Activated naive CD4-positive, alpha-beta T cell treated with anti-CD3 and anti-CD28 coated beads, Interleukin-2, amount 50 U/mL, for 24 hours (primary cell): ENCODE measurements around the gene SPATA4.
A peak's percentile ranks its signal among the peaks of the same experiment; 100 is the strongest.

ENCODE experiments used
- H3K27ac Mint-ChIP-seq: one replicate; pipeline ENCODE4 v1.8.0; 2021; ENCODE audit warnings: mild to moderate bottlenecking, mixed read lengths
- H3K27me3 Mint-ChIP-seq: one replicate; pipeline ENCODE4 v1.8.0; 2021; ENCODE audit warnings: mixed read lengths
- H3K36me3 Mint-ChIP-seq: one replicate; pipeline ENCODE4 v1.8.0; 2021; ENCODE audit warnings: mixed read lengths
- H3K4me1 Mint-ChIP-seq: one replicate; pipeline ENCODE4 v1.8.0; 2021; ENCODE audit warnings: mixed read lengths
- H3K4me3 Mint-ChIP-seq: one replicate; pipeline ENCODE4 v1.8.0; 2021; ENCODE audit warnings: mild to moderate bottlenecking, mixed read lengths
- H3K9me3 Mint-ChIP-seq: one replicate; pipeline ENCODE4 v1.8.0; 2021; ENCODE audit warnings: mixed read lengths

Gene SPATA4

DNA sequence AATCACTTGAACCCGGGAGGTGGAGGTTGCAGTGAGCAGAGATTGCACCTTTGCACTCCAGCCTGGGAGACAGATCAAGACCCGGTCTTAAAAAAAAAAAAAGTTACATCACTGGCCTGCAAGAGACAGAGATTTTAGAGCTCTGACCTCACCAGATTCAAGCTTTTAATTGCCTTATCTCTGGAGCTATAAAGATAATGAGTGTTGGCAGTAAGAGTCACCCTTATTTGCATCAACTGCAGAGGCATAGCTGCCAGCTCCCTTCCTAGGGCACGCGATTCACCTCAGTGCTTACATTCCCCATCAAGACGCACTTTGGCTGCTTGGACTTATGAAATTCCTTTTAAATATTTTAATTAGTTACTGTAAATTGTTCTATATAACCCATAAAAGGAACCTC lies 12.5 kb upstream of the SPATA4 start:
- Mint-ChIP-seq H3K4me1 (no peaks in the 10 kb centered on the region), H3K9me3 (no peaks in the 10 kb centered on the region), H3K4me3 (no peak overlapping the region), H3K36me3 (no peaks in the 10 kb centered on the region), H3K27ac (no peak overlapping the region), H3K27me3 (peaks cover 6% of the 10 kb centered on the region)

DNA sequence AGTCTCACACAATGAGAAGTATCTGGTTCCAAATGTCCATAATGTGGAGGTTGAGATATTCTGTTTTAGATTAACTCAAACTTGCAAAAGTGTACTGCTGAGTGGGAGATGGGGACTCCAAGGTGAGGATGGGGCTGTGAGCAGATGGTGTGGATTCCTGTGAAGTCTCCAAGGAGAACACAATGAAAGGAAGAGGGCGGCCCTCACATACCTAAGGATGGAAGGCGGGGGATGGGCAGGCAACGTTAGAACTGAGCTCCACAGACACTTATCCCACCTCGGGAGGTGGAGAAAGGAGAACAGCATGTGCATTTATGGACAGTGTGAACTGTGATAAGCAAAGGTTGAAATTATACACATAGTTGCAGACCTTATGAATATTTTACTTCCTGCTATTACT lies 9.9 kb upstream of the SPATA4 start:
- Mint-ChIP-seq H3K27ac (no peak overlapping the region), H3K27me3 (peaks cover 1% of the 10 kb centered on the region), H3K4me3 (no peak overlapping the region), H3K9me3 (no peaks in the 10 kb centered on the region), H3K4me1 (no peaks in the 10 kb centered on the region), H3K36me3 (no peaks in the 10 kb centered on the region)

DNA sequence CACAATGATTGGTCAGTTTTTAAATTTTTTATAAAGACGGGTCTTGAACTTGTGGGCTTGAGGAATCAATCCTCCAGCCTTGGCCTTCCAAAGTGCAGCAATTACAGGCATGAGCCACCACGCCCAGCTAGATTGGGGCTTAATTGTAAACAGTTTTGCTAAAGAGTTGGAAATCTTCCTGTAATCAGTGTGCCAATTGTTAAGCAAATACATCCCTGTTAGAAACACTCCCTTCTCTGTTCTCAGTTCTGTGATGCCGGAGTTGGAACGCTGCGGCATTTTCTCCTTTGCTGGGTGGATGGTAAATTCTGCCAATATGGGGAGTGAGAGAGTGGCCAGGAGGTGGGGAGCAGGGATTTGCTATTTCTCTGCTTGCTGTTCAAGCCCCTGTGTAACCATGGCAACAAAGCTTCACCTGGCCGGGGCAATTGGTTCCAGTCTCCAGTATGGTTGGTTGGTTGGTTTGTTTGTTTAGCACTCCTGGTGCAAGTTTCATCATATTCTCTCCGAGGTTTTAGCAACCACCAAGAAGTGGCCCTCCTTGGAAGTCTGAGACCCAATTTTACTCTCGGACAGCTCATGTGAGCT lies 3.0 kb upstream of the SPATA4 start:
- Mint-ChIP-seq H3K27ac (no peak overlapping the region), H3K4me1 (peaks cover 28% of the 10 kb centered on the region), H3K36me3 (peaks cover 2% of the 10 kb centered on the region), H3K27me3 (no peaks in the 10 kb centered on the region), H3K4me3 (no peak overlapping the region), H3K9me3 (peaks cover 14% of the 10 kb centered on the region)

DNA sequence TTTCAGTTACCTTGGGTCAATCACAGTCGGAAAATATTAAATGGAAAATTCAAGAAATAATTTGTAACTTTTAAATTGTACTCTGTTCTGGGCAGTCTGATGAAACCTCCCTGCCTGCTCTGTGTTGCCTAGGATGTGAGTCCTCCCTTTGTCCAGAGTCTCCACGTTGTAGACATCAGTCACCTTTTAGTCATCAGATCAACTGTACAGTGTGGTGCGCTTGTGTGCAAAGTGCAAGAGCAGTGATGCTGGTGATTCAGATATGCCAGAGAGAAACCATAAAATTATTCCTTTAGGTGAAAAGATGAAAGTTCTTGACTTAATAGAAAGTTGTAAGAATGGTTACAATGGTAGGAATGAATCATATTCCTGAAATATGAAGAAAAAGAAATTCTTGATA lies 1.4 kb downstream of the SPATA4 start:
- H3K27ac Mint-ChIP-seq = peak overlapping the region; percentile 96
- H3K9me3 Mint-ChIP-seq = peaks cover 14% of the 10 kb centered on the region
- H3K4me1 Mint-ChIP-seq = peaks cover 34% of the 10 kb centered on the region
- H3K4me3 Mint-ChIP-seq = peak overlapping the region; percentile 79
- peaks cover 14% of the 10 kb centered on the region for H3K27me3 Mint-ChIP-seq
- H3K36me3 Mint-ChIP-seq = peaks cover 2% of the 10 kb centered on the region

DNA sequence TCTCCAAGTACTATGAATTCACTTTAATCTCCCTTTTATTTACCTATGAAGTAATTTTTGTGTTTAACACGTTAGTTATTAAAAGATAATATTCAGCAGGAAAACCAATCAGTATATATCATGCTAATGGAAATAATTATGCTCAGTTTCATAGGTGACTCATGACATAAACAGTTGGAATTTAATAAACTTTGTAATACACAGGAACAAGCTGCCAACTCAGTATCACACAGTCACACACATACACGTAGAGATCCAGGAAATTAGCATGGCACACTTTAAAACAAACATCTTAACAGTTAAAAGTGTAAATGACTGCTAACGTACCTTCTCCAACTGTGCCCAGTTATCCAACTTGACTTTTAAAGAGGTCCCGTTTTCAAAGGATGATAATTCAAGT lies 2.3 kb downstream of the SPATA4 start:
- Mint-ChIP-seq H3K4me1 (peaks cover 34% of the 10 kb centered on the region), H3K9me3 (peaks cover 14% of the 10 kb centered on the region), H3K36me3 (peaks cover 2% of the 10 kb centered on the region), H3K27ac (peak overlapping the region; percentile 87), H3K27me3 (peaks cover 14% of the 10 kb centered on the region), H3K4me3 (peak overlapping the region; percentile 33)

DNA sequence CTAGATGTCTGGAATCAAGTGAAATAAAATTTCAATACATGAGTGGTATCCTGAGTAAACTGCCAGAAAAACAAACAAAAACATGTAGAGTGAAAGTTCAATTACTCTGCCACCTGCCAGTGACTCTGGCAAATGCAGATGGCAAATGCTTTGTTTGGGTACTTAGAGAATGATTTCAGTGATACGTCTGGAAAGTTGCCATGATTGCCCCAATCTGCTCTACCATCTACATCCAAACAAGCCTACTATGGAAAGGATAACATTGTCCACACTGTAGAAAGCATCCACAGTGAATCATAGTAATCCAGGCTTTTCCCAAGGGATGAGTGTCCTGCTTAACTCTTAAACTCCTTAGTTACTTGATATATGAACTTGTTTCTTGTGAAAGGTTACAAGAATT lies 3.4 kb downstream of the SPATA4 start:
- Mint-ChIP-seq H3K4me3 (no peak overlapping the region), H3K27me3 (peaks cover 14% of the 10 kb centered on the region), H3K4me1 (peaks cover 33% of the 10 kb centered on the region), H3K9me3 (peaks cover 5% of the 10 kb centered on the region), H3K36me3 (peaks cover 2% of the 10 kb centered on the region), H3K27ac (no peak overlapping the region)

DNA sequence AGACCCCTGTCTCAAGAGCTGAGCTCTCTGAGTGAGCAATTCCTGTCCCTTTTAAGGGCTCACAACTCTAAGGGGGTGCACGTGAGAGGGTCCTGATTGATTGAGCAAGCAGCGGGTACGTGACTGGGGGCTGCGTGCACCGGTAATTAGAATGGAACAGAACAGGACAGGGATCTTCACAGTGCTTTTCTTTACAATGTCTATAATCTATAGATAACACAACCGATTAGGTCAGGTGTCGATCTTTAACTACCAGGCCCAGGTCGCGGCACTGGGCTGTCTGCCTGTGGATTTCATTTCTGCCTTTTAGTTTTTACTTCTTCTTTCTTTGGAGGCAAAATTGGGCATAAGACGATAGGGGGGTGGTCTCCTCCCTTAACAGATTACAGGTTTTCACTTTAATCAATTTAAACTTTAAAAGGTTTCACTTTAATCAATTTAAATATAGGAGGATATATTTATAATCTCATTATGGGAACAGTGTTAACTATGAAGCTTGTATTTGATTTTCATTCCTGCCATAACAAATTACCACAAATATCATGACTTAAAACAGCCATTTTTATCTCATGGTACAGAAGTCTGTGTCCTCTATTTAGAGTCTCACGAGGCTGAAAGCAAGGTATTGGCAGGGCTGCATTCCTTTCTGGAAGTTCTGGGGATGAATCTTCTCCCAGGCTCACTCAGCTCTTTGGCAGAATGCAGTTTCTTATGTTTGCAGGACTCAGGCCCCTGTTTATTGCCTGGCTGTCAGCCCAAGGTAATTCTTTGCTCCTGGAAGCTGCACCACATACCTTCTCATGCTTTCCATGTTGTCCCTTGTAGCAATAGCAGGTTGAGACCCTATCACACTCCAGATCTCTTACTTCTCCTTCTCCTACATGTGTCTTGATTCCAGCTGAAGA lies 5.2 kb downstream of the SPATA4 start:
- Mint-ChIP-seq H3K36me3 (no peaks in the 10 kb centered on the region), H3K4me1 (peaks cover 29% of the 10 kb centered on the region), H3K4me3 (no peak overlapping the region), H3K9me3 (no peaks in the 10 kb centered on the region), H3K27me3 (peaks cover 15% of the 10 kb centered on the region), H3K27ac (no peak overlapping the region)

DNA sequence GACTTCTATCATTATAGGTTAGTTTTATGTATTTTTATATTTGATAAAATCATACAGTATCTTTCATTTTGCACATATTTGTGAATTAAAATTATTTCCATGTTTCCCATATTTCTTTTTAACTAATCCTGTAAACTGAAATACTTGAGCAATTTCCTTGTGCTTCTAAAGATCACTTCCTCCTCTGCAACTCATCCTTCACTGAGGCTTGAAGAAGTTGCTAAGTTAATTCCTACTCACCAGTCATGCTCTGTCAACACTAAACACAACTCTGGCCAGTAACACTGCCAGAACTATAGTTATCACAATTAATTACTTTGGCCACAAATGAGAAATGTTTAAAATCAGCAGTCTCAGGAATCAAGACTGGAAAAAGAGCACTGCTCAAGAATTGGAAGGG lies 6.7 kb downstream of the SPATA4 start:
- no peaks in the 10 kb centered on the region for H3K9me3 Mint-ChIP-seq
- no peaks in the 10 kb centered on the region for H3K36me3 Mint-ChIP-seq
- H3K27ac Mint-ChIP-seq = no peak overlapping the region
- H3K27me3 Mint-ChIP-seq = peaks cover 18% of the 10 kb centered on the region
- H3K4me1 Mint-ChIP-seq = peaks cover 20% of the 10 kb centered on the region
- no peak overlapping the region for H3K4me3 Mint-ChIP-seq

DNA sequence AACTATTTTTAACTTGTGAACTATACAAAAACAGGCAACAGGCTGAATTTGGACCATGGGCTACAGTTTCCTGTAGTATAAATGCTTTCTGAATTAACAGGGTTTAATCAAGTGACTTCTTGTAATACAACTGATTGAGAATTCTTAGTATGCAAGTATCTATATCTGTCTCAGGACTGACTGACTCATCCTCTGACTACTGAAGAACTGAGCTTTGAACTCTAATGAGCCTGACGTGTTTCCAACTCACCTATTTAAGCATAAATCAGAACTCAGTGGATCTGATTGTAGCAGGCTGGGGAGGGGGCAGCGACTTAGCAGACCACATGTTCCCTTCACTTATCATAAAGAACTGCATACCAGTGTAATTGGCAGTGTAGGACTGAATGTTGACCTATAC lies 7.8 kb downstream of the SPATA4 start:
- H3K9me3 Mint-ChIP-seq = no peaks in the 10 kb centered on the region
- peaks cover 11% of the 10 kb centered on the region for H3K4me1 Mint-ChIP-seq
- H3K27me3 Mint-ChIP-seq = peaks cover 18% of the 10 kb centered on the region
- H3K4me3 Mint-ChIP-seq = no peak overlapping the region
- no peaks in the 10 kb centered on the region for H3K36me3 Mint-ChIP-seq
- H3K27ac Mint-ChIP-seq = no peak overlapping the region

DNA sequence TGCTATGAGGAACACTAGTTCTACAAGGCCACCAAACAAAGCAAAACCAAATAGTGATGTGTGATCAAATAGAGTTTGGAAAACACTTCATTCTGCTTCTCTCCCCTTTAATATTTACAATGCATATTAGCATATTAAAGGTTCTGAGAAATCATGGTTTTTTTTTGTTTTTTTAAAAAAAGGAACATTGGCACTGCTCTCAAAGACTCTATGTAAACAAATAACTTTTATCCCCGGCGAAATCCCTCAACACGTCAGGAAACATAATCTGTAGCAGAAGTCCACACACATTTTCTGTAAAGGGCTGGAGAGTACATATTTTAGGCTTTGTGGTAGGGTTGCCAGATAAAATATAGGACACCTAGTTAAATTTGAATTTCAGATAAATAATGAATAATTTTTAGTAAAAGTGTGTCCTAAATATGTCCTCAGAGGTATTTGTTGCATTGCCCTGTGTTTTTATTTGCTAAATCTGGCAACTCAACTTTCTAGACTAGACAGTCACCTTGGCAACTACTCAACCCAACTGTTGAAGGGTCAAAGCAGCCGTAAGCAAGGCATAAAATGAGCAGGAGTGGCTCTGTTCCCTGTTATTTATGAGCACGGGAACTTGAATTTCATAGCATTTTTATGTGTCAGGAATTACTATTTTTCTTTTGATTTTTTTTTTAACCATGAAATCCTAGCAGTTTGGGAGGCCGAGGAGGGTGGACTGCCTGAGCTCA lies 8.6 kb downstream of the SPATA4 start:
- Mint-ChIP-seq H3K36me3 (no peaks in the 10 kb centered on the region), H3K27me3 (peaks cover 14% of the 10 kb centered on the region), H3K9me3 (no peaks in the 10 kb centered on the region), H3K27ac (no peak overlapping the region), H3K4me1 (peaks cover 11% of the 10 kb centered on the region), H3K4me3 (no peak overlapping the region)

DNA sequence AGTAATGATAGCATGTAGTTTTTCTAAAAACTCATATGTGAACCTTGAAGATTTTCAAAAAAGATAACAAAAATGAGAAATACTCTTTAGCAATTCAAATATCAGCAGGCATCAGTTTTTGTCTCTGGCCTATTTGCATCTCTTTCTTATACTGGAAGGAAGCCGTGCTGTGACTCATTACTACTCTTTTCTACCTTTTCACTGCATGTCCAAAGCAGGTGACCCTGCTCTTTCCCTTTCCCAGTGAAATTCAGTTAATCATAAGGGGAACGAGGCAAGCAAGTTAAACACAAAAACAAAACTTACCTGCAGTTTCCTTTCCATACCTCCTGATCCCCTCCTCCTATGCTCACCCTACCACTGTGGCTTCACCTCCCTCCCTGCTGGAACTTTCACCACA lies 9.3 kb downstream of the SPATA4 start:
- H3K36me3 Mint-ChIP-seq = no peaks in the 10 kb centered on the region
- no peaks in the 10 kb centered on the region for H3K9me3 Mint-ChIP-seq
- no peak overlapping the region for H3K4me3 Mint-ChIP-seq
- peak overlapping the region; percentile 63 for H3K27ac Mint-ChIP-seq
- peaks cover 12% of the 10 kb centered on the region for H3K27me3 Mint-ChIP-seq
- peaks cover 11% of the 10 kb centered on the region for H3K4me1 Mint-ChIP-seq

DNA sequence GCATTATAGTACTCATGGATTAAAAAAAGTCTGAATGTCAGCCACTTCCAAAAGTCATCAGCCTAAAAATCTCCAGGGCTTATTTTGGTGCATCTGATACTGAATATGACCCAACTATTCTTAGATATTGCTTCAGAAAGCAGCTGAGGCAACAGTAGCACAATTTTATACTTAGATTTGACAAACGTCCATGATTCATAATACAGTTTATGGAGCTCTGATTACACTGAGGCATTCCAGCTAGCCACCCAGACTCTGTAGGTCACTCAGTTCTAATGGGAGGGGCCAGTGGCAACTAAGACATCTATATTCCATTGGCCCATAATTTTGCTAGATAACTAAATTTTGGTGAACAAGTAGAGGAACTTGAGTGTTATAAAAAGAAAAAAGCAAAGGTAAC lies 10.3 kb downstream of the SPATA4 start:
- Mint-ChIP-seq H3K36me3 (no peaks in the 10 kb centered on the region), H3K4me1 (peaks cover 11% of the 10 kb centered on the region), H3K27me3 (peaks cover 12% of the 10 kb centered on the region)

DNA sequence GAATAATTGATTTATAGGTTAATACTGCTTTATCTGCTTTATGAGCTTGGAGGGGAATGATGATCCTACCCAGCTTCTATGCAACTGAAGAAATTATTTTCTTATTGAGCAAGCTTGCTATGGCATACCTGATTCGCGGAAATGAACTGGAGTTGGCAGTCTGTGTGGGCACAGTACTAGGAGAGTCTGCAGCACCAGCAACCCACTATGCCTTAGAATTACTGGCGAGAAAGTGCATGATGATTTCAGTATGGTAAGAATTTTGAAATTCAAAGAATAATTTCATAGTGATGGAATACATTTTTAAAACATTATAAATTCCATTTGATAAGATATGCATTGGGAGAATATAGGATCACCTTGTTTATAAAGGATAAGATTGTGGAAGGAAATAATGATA lies 32.3 kb downstream of the SPATA4 start:
- H3K27me3 Mint-ChIP-seq = peaks cover 2% of the 10 kb centered on the region
- no peaks in the 10 kb centered on the region for H3K36me3 Mint-ChIP-seq
- H3K4me3 Mint-ChIP-seq = no peak overlapping the region
- no peaks in the 10 kb centered on the region for H3K4me1 Mint-ChIP-seq
- H3K9me3 Mint-ChIP-seq = no peaks in the 10 kb centered on the region
- H3K27ac Mint-ChIP-seq = no peak overlapping the region

More for the DNA sequence above, 10.3 kb downstream of the SPATA4 start:
- no peak overlapping the region for H3K4me3 Mint-ChIP-seq
- H3K9me3 Mint-ChIP-seq = no peaks in the 10 kb centered on the region
- H3K27ac Mint-ChIP-seq = no peak overlapping the region

DNA sequence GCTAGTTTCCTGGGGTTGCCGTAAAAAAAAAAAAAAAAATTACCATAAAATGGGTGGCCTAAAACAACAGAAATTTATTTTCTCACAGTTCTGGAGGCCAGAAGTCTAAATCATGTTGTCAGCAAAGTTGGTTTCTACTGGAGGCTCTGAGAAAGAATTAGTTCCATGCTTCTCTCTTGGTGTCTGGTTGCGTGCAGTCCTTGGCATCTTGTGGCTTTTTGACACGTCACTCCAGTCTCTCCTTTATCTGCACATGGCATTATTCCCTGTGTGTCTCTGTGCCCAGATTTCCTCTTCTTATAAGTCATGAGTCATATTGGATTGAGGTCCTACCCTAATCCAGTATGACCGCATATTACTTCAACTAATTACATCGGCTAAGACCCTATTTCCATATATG lies 38.7 kb downstream of the SPATA4 start:
- Mint-ChIP-seq H3K9me3 (no peaks in the 10 kb centered on the region), H3K27ac (no peak overlapping the region), H3K4me1 (no peaks in the 10 kb centered on the region), H3K4me3 (no peak overlapping the region), H3K27me3 (peaks cover 2% of the 10 kb centered on the region), H3K36me3 (no peaks in the 10 kb centered on the region)

DNA sequence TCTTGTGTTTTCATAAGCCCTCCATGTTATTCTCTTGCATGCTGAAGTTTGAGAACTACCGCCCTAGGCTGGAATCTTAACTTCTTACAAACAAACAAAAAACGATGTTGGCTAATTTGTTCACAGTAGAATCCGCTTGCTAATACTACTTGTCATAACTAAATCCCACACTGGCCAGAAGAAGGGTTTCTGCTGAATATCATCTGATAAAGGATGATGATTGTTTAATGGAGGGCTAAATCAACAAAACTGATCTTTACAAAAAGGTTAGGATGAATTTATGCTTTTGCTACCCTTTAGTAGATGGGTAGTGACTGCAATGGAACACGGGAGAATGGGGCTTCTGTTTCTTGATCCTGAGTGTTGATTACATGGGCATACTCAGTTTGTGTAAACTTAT lies 42.3 kb downstream of the SPATA4 start:
- H3K9me3 Mint-ChIP-seq = no peaks in the 10 kb centered on the region
- no peaks in the 10 kb centered on the region for H3K27me3 Mint-ChIP-seq
- no peaks in the 10 kb centered on the region for H3K36me3 Mint-ChIP-seq

DNA sequence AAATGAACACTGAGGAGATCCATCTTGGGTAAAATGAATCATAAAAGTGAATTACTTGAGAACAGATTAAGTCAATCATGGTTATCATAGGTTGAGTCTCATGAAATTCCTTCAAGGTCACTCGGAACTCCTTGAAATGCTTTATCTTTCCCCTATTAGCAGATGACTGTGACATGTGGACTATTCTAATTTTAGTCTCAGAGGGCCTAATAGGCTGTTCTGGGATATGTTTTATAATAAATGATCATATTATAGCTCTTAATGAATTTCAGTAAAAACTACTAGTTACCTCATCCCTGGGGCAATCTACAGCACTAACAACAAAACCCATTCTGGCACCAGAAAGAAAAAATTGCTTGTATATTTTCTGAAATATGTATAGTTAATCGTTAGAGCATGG lies 44.7 kb downstream of the SPATA4 start:
- Mint-ChIP-seq H3K27ac (no peak overlapping the region), H3K27me3 (no peaks in the 10 kb centered on the region), H3K9me3 (no peaks in the 10 kb centered on the region), H3K4me1 (no peaks in the 10 kb centered on the region), H3K36me3 (no peaks in the 10 kb centered on the region), H3K4me3 (no peak overlapping the region)

More for the DNA sequence above, 42.3 kb downstream of the SPATA4 start:
- no peaks in the 10 kb centered on the region for H3K4me1 Mint-ChIP-seq
- H3K27ac Mint-ChIP-seq = no peak overlapping the region
- H3K4me3 Mint-ChIP-seq = no peak overlapping the region
